GM12801 (cell line): Measurements from ENCODE around the gene MYO1F.

Experiments used
- CTCF ChIP-seq: IDR thresholded peaks from one replicate; pipeline ENCODE4 v1.5.1; 2011; ENCODE audit warnings: control low read depth; ENCODE audit not compliant: insufficient read length; ENCODE audit errors: extremely low read depth

MYO1F gene

DNA sequence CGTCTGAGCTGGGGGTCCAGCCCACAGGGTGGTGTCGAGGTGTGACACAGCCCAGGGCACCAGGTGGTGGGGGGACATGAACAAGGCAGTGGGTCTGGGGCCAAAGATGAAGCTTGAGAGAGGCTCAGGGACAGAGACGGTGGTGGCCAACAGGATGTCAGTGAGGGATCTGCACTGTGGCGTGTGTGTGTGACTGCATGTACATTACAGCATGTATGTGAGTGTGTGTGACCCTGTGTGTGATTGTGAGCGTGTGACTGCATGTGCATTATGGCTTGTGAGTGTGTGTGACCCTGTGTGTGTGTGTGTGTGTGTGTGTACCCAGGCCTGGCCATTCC, 31.7 kb upstream of the MYO1F start:
- TF ChIP-seq CTCF = no peak

DNA sequence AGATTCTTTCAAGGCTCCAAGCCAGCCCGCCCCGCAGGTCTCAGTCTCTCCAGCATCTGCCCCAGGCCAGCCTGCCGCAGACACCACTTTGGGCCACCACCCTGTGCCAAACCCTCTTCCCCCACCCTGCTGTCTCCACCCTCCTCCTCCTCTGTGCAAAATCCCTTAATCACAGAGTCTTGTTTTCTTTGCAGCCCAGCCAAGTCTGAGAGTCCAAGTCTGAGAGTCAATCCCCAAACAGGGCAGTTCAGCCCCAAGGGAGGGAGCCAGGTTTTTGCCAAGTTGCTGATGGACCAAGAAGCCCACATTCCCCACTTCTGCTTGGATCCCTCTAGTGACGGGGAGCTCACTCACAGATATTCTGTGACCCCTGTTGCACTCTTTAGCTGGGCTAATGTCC, 30.1 kb upstream of the MYO1F start:
- no peak for TF ChIP-seq CTCF

- TF ChIP-seq CTCF = no peak
Measured at GRCh38 chr19:8605514-8605913, 28.3 kb upstream of the MYO1F start.

- no peak for TF ChIP-seq CTCF
Measured at GRCh38 chr19:8601796-8602195, 24.6 kb upstream of the MYO1F start.

- no peak for TF ChIP-seq CTCF
Measured at GRCh38 chr19:8600816-8601215, 23.6 kb upstream of the MYO1F start.

DNA sequence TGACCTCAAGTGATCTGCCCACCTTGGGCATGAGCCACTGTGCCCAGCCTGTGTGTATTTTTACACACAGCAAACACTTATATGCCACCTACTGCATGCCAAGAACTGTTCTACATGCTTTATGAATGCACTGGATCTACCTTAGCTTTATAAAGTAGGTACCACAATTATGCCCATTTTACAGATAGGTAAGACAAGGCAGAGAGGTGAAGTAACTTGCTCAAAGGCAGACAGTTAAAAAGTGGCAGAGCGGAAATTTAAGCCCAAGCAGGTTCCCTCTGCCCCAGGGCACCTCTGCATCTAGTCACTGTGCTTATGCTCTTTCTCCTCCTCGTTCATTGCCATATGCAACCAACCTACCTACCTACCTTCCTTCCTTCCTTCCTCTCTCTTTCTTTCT, 22.8 kb upstream of the MYO1F start:
- no peak for TF ChIP-seq CTCF

GRCh38 chr19:8596168-8596567, 18.9 kb upstream of the MYO1F start:
- no peak for TF ChIP-seq CTCF

GRCh38 chr19:8595651-8596050, 18.4 kb upstream of the MYO1F start:
- TF ChIP-seq CTCF = no peak
